HepG2 (cell line): ENCODE data around the gene TBC1D25. TPM values are rescaled to one million over a fixed set of nuclear protein-coding genes. Genes with fewer than 3 reads are reported as not detected.

ENCODE experiments used
- BATF2 ChIP-seq: sonication (generic); formaldehyde crosslinking; IDR thresholded peaks from 2 replicates; pipeline ENCODE4 v1.8.0; 2022; ENCODE audit warnings: mild to moderate bottlenecking, missing genetic modification reagents, moderate library complexity
- CBFB ChIP-seq: sonication (generic); formaldehyde crosslinking; IDR thresholded peaks from 2 replicates; pipeline ENCODE4 v1.4.0; 2020; ENCODE audit warnings: missing genetic modification reagents
- CCDC6 ChIP-seq: sonication (generic); formaldehyde crosslinking; IDR thresholded peaks from 2 replicates; pipeline ENCODE4 v1.8.1; 2022; ENCODE audit warnings: mild to moderate bottlenecking, missing genetic modification reagents, moderate library complexity
- CHD4 ChIP-seq: fragments of 200-600 bp; sonication (generic); IDR thresholded peaks from 2 replicates; pipeline ENCODE4 v1.7.0; 2017; ENCODE audit warnings: mild to moderate bottlenecking, low read length, borderline replicate concordance
- GFI1 ChIP-seq: sonication (generic); formaldehyde crosslinking; IDR thresholded peaks from 2 replicates; pipeline ENCODE4 v1.5.0; 2020; ENCODE audit warnings: missing genetic modification reagents, mild to moderate bottlenecking, borderline replicate concordance
- HNF1B ChIP-seq: sonication (generic); formaldehyde crosslinking; IDR thresholded peaks from 2 replicates; pipeline ENCODE4 v1.5.1; 2020; ENCODE audit warnings: mild to moderate bottlenecking, moderate library complexity, missing genetic modification reagents
- MLX ChIP-seq: IDR thresholded peaks from 2 replicates; pipeline ENCODE4 v1.6.1; 2016
- RBAK ChIP-seq: sonication (generic); formaldehyde crosslinking; IDR thresholded peaks from 2 replicates; pipeline ENCODE4 v1.5.1; 2020; ENCODE audit warnings: mild to moderate bottlenecking, missing genetic modification reagents
- RBFOX2 ChIP-seq: fragments of 200-400 bp; formaldehyde crosslinking; IDR thresholded peaks from 2 replicates; pipeline ENCODE4 v1.6.1; 2017; ENCODE audit warnings: low read depth, mild to moderate bottlenecking, low read length
- ZKSCAN8 ChIP-seq: IDR thresholded peaks from 2 replicates; pipeline ENCODE4 v1.6.1; 2016; ENCODE audit warnings: borderline replicate concordance, missing genetic modification reagents, missing compliant biosample characterization
- ZNF546 ChIP-seq: sonication (generic); formaldehyde crosslinking; conservative IDR thresholded peaks from 2 replicates; pipeline ENCODE4 v1.8.1; 2023; ENCODE audit warnings: mild to moderate bottlenecking, missing genetic modification reagents
- ZNF629 ChIP-seq: sonication (generic); formaldehyde crosslinking; conservative IDR thresholded peaks from 2 replicates; pipeline ENCODE4 v1.5.0; 2020; ENCODE audit warnings: missing genetic modification reagents
- polyA plus RNA-seq, 8 experiments: library from polyadenylated mRNA; depleted of rRNA in 3 of 8; stranded (reverse) in 7 of 8; unstranded in 1 of 8; fragments of >200 nt; fragmentation: Illumina TruSeq in 4 of 8; extraction: Trizol in 4 of 8; gene quantifications; 2 replicates each; pipeline versions ENCODE4 v1.2.1 to v1.2.3, GENCODE V29; 2011 to 2016; ENCODE audit warnings: low read depth in 4 of 8, missing spikeins in 1 of 8, mixed read lengths in 1 of 8; ENCODE audit not compliant: insufficient read depth in 1 of 8
- total RNA-seq, 5 experiments: library from RNA; depleted of rRNA; stranded (reverse); fragments of >200 nt; fragmentation: Illumina TruSeq; extraction: Trizol; gene quantifications; 2 replicates each; pipeline ENCODE4 v1.2.3, GENCODE V29; 2016; ENCODE audit warnings: low read depth in 1 of 5
- TF ChIP-seq, protein P1 (sequence below): IDR thresholded peaks from 2 replicates; pipeline ENCODE4 v1.4.0; 2020; ENCODE audit warnings: mild to moderate bottlenecking, missing genetic modification reagents
- TF ChIP-seq, protein P2 (sequence below): sonication (generic); formaldehyde crosslinking; IDR thresholded peaks from 2 replicates; pipeline ENCODE4 v1.8.0; 2022; ENCODE audit warnings: missing genetic modification reagents, mild to moderate bottlenecking, moderate library complexity, borderline replicate concordance
- TF ChIP-seq, protein P3 (sequence below): sonication (generic); formaldehyde crosslinking; IDR thresholded peaks from 2 replicates; pipeline ENCODE4 v1.5.1; 2020; ENCODE audit warnings: missing genetic modification reagents, mild to moderate bottlenecking, borderline replicate concordance

The TBC1D25 gene
- total and polyA plus RNA-seq, 2 of the 13 experiments (the other 11 are each of a cell fraction or from before 2014, with no cell fraction given), result 3.5 to 4.7 TPM

- peak; percentile 78 for TF ChIP-seq HNF1B (CRISPR knock-in tag)
- no peak for TF ChIP-seq MLX (CRISPR knock-in tag)
- no peak for TF ChIP-seq BATF2 (CRISPR knock-in tag)
- TF ChIP-seq, protein P1, sequence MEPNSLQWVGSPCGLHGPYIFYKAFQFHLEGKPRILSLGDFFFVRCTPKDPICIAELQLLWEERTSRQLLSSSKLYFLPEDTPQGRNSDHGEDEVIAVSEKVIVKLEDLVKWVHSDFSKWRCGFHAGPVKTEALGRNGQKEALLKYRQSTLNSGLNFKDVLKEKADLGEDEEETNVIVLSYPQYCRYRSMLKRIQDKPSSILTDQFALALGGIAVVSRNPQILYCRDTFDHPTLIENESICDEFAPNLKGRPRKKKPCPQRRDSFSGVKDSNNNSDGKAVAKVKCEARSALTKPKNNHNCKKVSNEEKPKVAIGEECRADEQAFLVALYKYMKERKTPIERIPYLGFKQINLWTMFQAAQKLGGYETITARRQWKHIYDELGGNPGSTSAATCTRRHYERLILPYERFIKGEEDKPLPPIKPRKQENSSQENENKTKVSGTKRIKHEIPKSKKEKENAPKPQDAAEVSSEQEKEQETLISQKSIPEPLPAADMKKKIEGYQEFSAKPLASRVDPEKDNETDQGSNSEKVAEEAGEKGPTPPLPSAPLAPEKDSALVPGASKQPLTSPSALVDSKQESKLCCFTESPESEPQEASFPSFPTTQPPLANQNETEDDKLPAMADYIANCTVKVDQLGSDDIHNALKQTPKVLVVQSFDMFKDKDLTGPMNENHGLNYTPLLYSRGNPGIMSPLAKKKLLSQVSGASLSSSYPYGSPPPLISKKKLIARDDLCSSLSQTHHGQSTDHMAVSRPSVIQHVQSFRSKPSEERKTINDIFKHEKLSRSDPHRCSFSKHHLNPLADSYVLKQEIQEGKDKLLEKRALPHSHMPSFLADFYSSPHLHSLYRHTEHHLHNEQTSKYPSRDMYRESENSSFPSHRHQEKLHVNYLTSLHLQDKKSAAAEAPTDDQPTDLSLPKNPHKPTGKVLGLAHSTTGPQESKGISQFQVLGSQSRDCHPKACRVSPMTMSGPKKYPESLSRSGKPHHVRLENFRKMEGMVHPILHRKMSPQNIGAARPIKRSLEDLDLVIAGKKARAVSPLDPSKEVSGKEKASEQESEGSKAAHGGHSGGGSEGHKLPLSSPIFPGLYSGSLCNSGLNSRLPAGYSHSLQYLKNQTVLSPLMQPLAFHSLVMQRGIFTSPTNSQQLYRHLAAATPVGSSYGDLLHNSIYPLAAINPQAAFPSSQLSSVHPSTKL (CRISPR knock-in tag), result 0 out of 2 replicates have a peak, but pooled peaks have one; percentile 2
- TF ChIP-seq, protein P2, sequence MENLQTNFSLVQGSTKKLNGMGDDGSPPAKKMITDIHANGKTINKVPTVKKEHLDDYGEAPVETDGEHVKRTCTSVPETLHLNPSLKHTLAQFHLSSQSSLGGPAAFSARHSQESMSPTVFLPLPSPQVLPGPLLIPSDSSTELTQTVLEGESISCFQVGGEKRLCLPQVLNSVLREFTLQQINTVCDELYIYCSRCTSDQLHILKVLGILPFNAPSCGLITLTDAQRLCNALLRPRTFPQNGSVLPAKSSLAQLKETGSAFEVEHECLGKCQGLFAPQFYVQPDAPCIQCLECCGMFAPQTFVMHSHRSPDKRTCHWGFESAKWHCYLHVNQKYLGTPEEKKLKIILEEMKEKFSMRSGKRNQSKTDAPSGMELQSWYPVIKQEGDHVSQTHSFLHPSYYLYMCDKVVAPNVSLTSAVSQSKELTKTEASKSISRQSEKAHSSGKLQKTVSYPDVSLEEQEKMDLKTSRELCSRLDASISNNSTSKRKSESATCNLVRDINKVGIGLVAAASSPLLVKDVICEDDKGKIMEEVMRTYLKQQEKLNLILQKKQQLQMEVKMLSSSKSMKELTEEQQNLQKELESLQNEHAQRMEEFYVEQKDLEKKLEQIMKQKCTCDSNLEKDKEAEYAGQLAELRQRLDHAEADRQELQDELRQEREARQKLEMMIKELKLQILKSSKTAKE (CRISPR knock-in tag), result no peak
- TF ChIP-seq, protein P3, sequence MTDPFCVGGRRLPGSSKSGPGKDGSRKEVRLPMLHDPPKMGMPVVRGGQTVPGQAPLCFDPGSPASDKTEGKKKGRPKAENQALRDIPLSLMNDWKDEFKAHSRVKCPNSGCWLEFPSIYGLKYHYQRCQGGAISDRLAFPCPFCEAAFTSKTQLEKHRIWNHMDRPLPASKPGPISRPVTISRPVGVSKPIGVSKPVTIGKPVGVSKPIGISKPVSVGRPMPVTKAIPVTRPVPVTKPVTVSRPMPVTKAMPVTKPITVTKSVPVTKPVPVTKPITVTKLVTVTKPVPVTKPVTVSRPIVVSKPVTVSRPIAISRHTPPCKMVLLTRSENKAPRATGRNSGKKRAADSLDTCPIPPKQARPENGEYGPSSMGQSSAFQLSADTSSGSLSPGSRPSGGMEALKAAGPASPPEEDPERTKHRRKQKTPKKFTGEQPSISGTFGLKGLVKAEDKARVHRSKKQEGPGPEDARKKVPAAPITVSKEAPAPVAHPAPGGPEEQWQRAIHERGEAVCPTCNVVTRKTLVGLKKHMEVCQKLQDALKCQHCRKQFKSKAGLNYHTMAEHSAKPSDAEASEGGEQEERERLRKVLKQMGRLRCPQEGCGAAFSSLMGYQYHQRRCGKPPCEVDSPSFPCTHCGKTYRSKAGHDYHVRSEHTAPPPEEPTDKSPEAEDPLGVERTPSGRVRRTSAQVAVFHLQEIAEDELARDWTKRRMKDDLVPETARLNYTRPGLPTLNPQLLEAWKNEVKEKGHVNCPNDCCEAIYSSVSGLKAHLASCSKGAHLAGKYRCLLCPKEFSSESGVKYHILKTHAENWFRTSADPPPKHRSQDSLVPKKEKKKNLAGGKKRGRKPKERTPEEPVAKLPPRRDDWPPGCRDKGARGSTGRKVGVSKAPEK, result no peak
- peak; percentile 95 for TF ChIP-seq RBFOX2
- 0 out of 2 replicates have a peak, but pooled peaks have one; percentile 19 for TF ChIP-seq CCDC6 (CRISPR knock-in tag)
- no peak for TF ChIP-seq GFI1 (CRISPR knock-in tag)
- no peak for TF ChIP-seq ZNF629 (CRISPR knock-in tag)
- TF ChIP-seq ZKSCAN8 (CRISPR knock-in tag), result no peak
- no peak for TF ChIP-seq CHD4
- TF ChIP-seq ZNF546 (CRISPR knock-in tag), result no peak
- no peak for TF ChIP-seq RBAK (CRISPR knock-in tag)
- TF ChIP-seq CBFB, result no peak
These were observed 35.1 kb downstream of the TBC1D25 start, which contains the start of gene RBM3 (continued) for GRCh38 chrX:48574270-48575266.
